Activated CD4-positive, alpha-beta T cell treated with anti-CD3 and anti-CD28 coated beads, Interleukin-2, Interleukin-4, amounts not matched to agents 100 ng/mL and 50 ng/mL, durations not matched to agents 16 hours and 8 hours (primary cell): Measurements from ENCODE around the gene PTPRK.

ENCODE experiments used
- DNase-seq: peaks from one replicate; pipeline ENCODE4 v3.0.0-alpha.2; 2020; ENCODE audit warnings: low spot score

The PTPRK gene

DNA sequence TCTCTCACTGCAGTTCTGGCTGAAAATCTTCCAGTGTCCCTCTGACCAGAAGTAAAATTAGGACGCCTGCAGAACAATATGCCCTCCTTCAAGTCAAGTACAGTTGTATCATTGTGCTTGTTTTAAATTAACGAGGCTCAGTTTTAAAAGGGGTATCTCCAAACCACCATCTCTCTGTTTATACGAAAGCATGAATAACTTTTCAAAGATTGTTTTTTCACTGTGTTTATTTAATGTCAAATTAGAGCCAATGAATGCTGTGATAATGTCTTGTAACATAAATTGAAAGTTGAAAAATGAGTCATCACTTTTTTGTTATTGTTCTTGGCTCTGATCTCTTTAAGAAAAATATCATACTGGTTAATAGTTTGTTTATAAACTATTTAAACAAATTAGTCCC is 388.8 kb downstream of the PTPRK start:
- DNase-seq: no peak

GRCh38 chr6:128131036-128131435 is 389.4 kb downstream of the PTPRK start:
- DNase-seq: no peak

DNA sequence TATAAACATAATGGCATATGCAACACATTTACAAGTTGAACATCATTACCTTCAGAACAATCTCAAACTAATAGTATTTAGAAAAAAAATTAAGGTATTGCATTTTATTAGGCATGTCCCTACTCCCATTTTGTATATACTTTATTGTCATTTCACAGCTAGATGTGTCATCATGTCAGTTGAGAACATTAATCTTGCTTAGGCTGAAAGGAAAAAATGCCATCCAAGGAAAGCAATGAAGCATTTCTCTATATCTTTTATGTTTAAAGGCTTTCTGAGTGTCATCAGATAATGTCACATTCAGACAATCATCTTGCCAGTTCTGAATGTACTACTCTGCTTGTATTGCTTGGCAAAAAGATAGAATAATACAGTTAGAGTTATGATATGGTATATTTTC is 390.7 kb downstream of the PTPRK start:
- DNase-seq: no peak

- DNase-seq: no peak
Observed at GRCh38 chr6:128127650-128128049, 392.7 kb downstream of the PTPRK start.

- DNase-seq: no peak
Observed at GRCh38 chr6:128124713-128125112, 395.7 kb downstream of the PTPRK start.

GRCh38 chr6:128121610-128122009 is 398.8 kb downstream of the PTPRK start:
- no peak for DNase-seq

DNA sequence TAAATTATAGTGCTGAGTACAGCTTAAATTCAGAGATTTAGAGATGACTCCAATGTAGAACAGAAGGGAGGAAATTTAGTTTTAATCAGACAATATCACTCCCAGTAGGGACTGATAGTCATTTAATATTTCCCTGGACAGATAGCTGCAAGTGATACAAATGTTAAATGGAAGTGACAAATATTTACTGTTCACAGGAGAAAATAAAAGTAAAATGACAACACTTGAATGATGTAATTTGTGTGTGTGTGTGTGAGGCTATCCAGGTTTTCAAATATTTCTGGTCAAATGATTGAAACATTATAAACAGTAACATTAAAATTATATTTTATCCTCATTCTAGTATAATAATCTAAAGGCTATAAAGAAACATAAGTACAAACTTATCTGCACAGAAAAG is 399.2 kb downstream of the PTPRK start:
- DNase-seq: no peak

DNA sequence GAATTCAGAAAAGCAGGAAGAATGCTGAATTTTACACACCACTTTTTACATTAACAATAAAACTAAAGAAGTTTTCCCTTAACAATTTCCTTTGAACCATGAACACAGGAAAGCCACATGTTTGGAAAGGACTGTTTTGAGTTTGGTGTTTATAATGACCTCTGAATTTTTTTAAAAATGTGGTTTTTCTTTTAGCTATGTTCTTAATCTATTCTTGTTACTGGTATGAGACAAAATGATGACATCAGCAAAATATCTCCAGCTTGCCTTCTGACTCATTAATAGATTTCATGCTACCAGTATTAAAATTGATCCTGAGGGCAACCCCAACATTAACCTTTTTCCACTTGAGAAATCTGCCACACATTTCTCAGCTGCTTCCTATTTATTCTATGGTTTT is 402.0 kb downstream of the PTPRK start:
- DNase-seq: no peak

GRCh38 chr6:128117916-128118315 is 402.5 kb downstream of the PTPRK start:
- DNase-seq: no peak

- DNase-seq: no peak
Observed at GRCh38 chr6:128114164-128114563, 406.2 kb downstream of the PTPRK start.

- DNase-seq: no peak
Observed at GRCh38 chr6:128112494-128112893, 407.9 kb downstream of the PTPRK start.

DNA sequence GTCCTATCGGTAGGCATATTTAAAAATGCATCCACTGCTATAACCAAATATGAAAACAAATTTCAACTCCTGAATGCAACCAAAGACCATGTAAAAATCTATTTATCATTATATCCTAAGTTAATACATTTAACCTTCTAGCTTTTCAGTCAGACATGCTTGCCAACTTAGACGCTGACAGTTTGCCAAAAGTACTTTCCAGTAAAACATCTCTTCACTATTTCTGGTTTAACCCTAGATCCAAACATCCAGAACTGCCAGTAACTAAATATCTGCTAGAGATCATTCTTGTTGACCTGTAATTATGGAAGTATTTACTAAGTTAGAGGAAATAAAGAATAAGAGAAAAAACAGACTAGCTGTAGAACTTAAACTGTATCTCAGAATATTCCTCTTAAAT is 409.3 kb downstream of the PTPRK start:
- no peak for DNase-seq

DNA sequence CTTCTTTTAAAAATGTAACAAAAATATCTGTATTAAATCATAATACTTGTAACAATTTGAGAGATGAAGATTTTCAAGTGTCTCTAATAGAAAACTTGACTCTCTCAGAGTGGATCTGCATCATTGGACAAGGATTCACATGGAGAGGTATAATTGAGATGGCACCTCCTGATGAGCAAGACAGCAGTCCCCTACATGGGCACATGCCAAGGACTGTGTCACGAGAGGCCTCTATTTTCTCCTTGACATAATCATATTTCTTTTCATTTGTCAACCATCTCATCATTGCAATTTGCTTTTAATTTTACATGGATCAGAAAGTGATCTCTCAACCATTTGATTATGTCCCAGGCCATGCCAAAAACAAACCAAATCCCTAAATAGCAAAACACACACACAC is 412.7 kb downstream of the PTPRK start:
- no peak for DNase-seq

DNA sequence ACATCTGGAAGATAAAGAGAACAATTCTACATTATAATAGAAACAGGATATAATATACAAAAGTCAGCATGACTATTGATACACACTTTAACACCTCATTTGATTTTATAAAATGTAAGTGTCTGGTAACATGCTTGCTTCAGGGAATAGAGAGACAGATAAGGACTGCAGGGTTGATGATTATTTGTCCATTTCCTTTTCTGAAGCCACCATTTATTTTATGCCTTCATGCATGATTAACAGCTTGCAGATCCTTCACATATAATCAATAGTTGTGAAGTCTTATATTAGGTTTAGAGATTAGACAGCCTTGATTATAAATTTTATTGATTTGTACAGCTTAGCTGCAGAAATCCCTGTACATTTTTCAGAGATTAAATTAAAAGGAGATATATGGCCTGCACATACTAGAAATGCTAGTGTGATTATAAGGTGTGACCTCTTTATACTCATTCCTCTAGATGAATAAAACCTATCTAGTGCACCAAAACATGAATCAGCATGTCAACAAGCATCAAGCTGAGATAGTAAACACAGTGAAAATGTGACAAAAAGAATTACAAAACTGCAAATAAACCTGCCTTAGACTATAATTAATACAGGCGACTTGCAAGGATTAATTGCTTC is 420.7 kb downstream of the PTPRK start:
- no peak for DNase-seq

DNA sequence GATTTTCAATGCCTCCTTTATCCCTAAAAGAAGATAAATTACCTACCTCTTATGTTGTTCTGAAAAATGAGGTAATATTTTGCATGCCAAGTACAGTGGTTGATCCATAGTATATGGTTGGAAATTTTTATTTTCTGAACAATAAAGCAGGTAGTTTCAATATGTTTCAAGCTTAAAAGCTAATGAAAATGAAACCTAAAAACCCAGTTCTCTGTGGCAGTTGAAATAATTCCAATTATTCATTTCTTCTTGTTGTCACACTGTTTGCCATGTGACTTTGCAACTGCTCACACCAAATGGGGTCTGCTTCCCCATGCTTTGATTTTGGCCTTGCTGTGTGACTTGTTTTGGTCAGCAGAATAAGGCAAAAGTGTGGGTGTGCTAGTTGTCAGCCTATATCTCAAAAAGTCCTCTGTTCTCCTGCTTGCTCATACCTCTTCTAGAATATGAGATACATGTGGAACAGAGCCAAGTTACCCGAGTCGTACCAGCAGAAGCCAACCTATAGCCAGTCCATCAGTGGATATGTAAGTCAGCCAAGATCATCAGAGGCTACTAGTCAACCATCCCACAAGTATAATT is 422.3 kb downstream of the PTPRK start:
- no peak for DNase-seq

- DNase-seq: no peak
Observed at GRCh38 chr6:128097009-128097408, 423.4 kb downstream of the PTPRK start.

GRCh38 chr6:128095362-128095761 is 425.0 kb downstream of the PTPRK start:
- no peak for DNase-seq

DNA sequence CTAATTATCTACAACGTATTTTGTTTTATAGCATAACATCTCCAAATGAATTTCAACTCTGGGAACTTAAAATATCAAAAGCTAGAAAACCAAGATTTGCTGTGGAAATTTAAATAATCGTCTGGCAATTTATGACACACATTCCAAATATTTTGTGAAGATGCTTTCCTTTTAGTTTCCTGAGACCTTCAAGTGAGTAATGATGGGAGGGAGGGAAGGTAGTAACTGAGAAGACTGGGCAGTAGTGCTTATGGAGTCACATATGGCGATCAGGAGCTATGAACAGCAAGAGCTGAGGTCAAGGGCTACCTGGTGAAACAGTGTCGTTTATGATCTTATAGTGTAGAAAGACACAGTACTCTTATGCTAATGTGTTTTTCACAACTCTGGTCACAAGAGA is 441.4 kb downstream of the PTPRK start:
- no peak for DNase-seq

DNA sequence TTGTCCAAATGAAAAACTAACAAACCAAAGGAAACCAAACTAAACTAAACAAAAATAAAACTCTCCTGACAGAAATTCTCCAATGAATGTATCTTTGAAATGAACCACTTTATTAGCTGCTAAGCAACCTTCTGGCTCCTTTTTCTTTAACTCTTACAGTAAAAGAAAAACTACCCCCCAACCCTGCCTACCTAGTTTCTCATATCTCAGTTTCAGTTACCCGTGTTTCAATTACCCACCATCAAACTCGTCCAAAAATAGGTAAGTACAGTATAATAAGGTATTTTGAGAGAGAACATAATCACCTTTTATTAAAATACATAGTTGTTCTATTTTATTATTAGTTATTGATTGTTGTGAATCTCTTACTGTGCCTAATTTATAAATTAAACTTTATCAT is 442.1 kb downstream of the PTPRK start:
- DNase-seq: no peak

DNA sequence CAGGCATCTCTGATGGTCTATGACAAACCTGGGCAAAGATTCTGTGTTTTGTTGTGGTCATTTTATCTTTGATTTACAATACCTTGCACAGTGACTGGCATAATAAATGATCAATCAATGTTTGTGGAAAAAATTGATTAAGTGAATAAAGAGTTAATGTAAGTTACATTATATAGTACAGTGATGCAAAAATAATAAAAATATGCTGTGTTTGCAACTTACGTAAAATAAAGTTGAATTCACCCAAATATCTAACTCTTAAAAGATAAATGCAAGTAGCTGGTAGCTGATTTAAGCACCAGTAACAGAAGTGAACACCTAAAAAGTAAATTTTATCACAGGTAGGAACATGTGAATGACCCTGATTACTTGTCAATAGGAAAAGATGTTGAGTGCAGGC is 443.6 kb downstream of the PTPRK start:
- no peak for DNase-seq

DNA sequence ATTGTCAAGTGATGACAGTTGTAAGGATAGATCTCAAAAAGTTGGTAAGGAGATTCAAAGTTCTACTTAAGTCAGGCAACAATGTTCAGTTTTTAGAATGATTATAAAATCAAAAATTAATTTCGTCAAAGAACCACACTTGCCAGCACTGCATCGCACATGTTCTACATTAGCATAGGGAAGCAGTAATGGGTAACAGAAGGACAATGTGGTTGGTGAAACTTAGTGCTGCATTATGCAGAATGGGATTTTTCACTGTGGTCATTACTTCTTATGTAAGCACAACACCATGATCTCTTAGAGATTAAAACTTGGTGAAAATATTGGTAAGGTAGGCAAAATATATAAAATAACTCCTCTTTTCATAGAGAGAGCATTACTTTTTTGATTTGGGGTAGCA is 445.8 kb downstream of the PTPRK start:
- DNase-seq: no peak

GRCh38 chr6:128073389-128073788 is 447.0 kb downstream of the PTPRK start:
- no peak for DNase-seq

DNA sequence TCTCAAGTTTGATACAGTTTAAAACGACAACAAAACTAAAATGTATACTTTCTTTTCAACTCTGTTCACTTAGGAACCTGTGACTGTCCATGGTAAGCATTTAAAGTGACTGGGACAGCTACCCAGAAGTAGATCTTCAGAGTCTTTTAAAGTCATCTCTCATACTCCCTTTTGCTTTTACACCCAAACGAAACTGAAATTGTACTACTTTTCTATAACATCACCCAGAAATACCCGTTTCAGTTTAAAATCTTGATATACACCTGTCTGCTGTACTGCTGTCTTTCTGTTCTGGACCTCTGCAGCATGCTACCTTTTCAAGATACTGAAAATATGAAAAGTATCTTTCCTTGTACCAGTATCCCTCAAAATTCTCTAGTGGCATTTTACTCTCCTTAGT is 449.2 kb downstream of the PTPRK start:
- no peak for DNase-seq

DNA sequence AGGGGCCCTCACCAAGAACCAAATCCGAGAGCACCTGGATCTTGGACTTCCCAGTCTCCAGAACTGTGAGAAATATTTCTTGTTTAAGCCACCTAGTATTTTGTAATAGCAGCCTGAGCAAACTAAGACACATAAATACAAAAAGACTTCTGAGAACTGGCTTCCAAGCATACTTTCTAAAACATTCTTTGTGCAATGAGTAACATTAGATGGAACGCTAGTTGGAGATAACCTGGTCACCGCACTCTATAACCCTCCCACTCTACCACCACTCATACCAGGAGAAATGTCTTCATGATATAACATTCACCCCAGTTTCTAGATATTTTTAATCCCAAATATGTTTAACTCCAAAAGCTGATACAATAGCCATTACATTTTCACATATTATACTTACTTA is 450.0 kb downstream of the PTPRK start:
- DNase-seq: no peak
